ENCODE results near the gene PNP. TPM values are rescaled to one million over a fixed set of nuclear protein-coding genes. Genes with fewer than 3 reads are reported as not detected.

PNP gene
- polyA plus RNA-seq, 3 donors = 63.2 to 112 (median 67.5) TPM

DNA sequence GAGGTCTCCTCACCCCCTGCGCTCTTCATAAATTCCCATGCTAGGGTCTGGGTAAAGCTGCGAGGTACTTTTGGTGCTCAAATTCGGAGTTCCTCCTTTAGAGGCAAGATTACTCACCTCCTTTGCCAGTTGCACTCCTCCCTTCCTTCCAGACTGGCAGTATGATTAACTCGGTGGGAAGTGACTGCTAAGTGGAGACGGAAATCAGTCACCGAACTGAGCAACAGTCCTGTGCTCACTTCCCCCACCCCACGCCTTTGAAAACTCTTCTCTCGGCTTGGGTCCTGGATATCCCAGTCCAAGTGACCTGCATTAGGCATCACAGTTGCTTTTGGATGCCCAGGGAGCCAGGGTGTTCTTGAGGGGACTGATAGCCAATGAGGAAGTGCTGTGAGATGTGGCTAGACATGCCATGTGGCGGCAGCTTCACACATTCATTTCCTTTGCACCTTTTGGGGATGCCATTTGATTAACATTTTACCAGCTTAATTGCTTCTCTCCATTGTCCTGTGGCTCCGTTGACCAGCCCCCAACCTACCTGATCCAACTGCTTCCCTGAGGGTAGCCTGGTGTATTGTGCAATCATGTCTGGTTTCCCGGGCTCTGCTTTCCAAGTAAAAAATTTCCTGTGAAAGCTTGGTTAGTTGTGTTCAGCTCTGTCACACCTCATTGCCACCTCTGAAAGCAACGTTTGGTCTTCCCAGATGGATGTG is 840 bp downstream of the PNP start:
- WGBS (ENCODE audit: insufficient coverage) = 0% methylated on average over 1 of the region's 12 CpGs
- Histone ChIP-seq H3K4me3 (replicated peaks in 1 of 3; ENCODE audit: low read depth in 2 of 3, low read length in 3 of 3) (peak overlapping the region; percentile 75 to 93 (median 87)), H3K9me3 (replicated peaks in 1 of 2; ENCODE audit: control insufficient read depth in 1 of 2, insufficient read depth in 1 of 2, low read length in 2 of 2) (no peaks in the 10 kb centered on the region), H3K79me2 (ENCODE audit: insufficient read depth, low read length) (peaks cover 56% of the 10 kb centered on the region), H4K20me1 (ENCODE audit: insufficient read depth, low read length) (peaks cover 48% of the 10 kb centered on the region), H3K9ac (ENCODE audit: insufficient read depth, low read length, poor library complexity, severe bottlenecking) (peak overlapping the region; percentile 100), H2AFZ (ENCODE audit: insufficient read depth, low read depth, low read length, poor library complexity, severe bottlenecking) (peak overlapping the region; percentile 67), H3K4me1 (ENCODE audit: control insufficient read depth in 1 of 2, insufficient read depth in 2 of 2, low read length in 2 of 2) (peaks cover 26 to 35% of the 10 kb centered on the region in 2 donors), H3K27ac (ENCODE audit: low read depth in 1 of 2, low read length in 2 of 2) (peak overlapping the region; percentile 97 to 100), H3K4me2 (replicated peaks; ENCODE audit: extremely low read depth, low read length, poor library complexity, severe bottlenecking) (peak overlapping the region; percentile 87), H3K27me3 (ENCODE audit: control insufficient read depth in 2 of 2, insufficient read depth in 2 of 2, low read length in 2 of 2) (no peaks in the 10 kb centered on the region), H3K36me3 (replicated peaks in 1 of 2; ENCODE audit: control insufficient read depth in 1 of 2, insufficient read depth in 2 of 2, low read length in 2 of 2) (peaks cover 33 to 34% of the 10 kb centered on the region in 2 donors)
- Mint-ChIP-seq H3K36me3 (peaks cover 39 to 42% of the 10 kb centered on the region in 2 donors), H3K4me1 (peaks cover 34% of the 10 kb centered on the region), H3K27me3 (ENCODE audit: low read depth in 3 of 3) (peaks cover 0 to 3% (median 0%) of the 10 kb centered on the region in 3 donors), H3K4me3 (peak overlapping the region; percentile 98 to 100), H3K27ac (peak overlapping the region; percentile 97 to 100 (median 99)), H3K9me3 (no peaks in the 10 kb centered on the region)
- TF ChIP-seq, protein P1, sequence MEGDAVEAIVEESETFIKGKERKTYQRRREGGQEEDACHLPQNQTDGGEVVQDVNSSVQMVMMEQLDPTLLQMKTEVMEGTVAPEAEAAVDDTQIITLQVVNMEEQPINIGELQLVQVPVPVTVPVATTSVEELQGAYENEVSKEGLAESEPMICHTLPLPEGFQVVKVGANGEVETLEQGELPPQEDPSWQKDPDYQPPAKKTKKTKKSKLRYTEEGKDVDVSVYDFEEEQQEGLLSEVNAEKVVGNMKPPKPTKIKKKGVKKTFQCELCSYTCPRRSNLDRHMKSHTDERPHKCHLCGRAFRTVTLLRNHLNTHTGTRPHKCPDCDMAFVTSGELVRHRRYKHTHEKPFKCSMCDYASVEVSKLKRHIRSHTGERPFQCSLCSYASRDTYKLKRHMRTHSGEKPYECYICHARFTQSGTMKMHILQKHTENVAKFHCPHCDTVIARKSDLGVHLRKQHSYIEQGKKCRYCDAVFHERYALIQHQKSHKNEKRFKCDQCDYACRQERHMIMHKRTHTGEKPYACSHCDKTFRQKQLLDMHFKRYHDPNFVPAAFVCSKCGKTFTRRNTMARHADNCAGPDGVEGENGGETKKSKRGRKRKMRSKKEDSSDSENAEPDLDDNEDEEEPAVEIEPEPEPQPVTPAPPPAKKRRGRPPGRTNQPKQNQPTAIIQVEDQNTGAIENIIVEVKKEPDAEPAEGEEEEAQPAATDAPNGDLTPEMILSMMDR (IDR thresholded peaks at IDR 0.05) = no peak
- intact Hi-C loops (cut with micrococcal nuclease) = loop anchor here (10.0 kb wide), 3 partner anchors 55 to 635 kb away; partner anchors contain the start of genes ANG (in 1 of the 2), RNASE4 (in 1 of the 2), TEP1 (in 1 of the 2) and TMEM253 (in 1 of the 2)
- peak; percentile 95 to 98 (median 98) for DNase-seq

DNA sequence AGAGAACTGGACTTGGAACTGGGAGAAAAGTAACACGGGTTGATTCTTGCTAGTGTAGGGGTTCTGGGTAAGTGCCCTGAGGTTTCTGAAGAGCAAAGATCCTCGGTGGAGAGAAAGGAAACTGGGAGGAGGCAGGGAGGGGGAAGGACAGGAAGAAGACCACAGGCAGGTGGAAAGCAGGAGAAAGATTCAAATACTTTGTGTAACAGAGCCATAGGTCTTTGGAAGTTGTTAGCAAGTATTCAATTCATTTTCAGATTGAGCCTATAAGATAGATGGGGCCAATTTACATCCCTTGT is 1.3 kb downstream of the PNP start:
- peak overlapping the region; percentile 98 to 100 for H3K4me3 Mint-ChIP-seq
- Histone ChIP-seq H3K4me3 (replicated peaks in 1 of 3; ENCODE audit: low read depth in 2 of 3, low read length in 3 of 3) (peak overlapping the region; percentile 75 to 93 (median 87)), H3K9me3 (replicated peaks in 1 of 2; ENCODE audit: control insufficient read depth in 1 of 2, insufficient read depth in 1 of 2, low read length in 2 of 2) (no peaks in the 10 kb centered on the region), H3K27ac (ENCODE audit: low read depth in 1 of 2, low read length in 2 of 2) (peak overlapping the region; percentile 97 to 100), H3K27me3 (ENCODE audit: control insufficient read depth in 2 of 2, insufficient read depth in 2 of 2, low read length in 2 of 2) (no peaks in the 10 kb centered on the region), H3K36me3 (replicated peaks in 1 of 2; ENCODE audit: control insufficient read depth in 1 of 2, insufficient read depth in 2 of 2, low read length in 2 of 2) (peaks cover 38 to 39% of the 10 kb centered on the region in 2 donors), H3K4me2 (replicated peaks; ENCODE audit: extremely low read depth, low read length, poor library complexity, severe bottlenecking) (peak overlapping the region; percentile 87), H4K20me1 (ENCODE audit: insufficient read depth, low read length) (peaks cover 52% of the 10 kb centered on the region), H3K79me2 (ENCODE audit: insufficient read depth, low read length) (peaks cover 59% of the 10 kb centered on the region), H3K9ac (ENCODE audit: insufficient read depth, low read length, poor library complexity, severe bottlenecking) (peak overlapping the region; percentile 100), H3K4me1 (ENCODE audit: control insufficient read depth in 1 of 2, insufficient read depth in 2 of 2, low read length in 2 of 2) (peaks cover 26 to 35% of the 10 kb centered on the region in 2 donors), H2AFZ (ENCODE audit: insufficient read depth, low read depth, low read length, poor library complexity, severe bottlenecking) (no peak overlapping the region)
- intact Hi-C loops (cut with micrococcal nuclease) = loop anchor here in 1 of 2 donors (10.0 kb wide), 1 partner anchor 214 kb away; the partner anchor contains the start of genes ANG and RNASE4
- 0% methylated on average over 2 of the region's 2 CpGs for WGBS (ENCODE audit: insufficient coverage)
- no peak for DNase-seq
- no peaks in the 10 kb centered on the region for H3K27me3 Mint-ChIP-seq (ENCODE audit: low read depth in 3 of 3)
- H3K4me1 Mint-ChIP-seq = peaks cover 36% of the 10 kb centered on the region
- H3K36me3 Mint-ChIP-seq = peaks cover 44 to 47% of the 10 kb centered on the region in 2 donors
- peak overlapping the region; percentile 97 to 100 (median 99) for H3K27ac Mint-ChIP-seq
- H3K9me3 Mint-ChIP-seq = no peaks in the 10 kb centered on the region
- TF ChIP-seq, protein P1 (IDR thresholded peaks at IDR 0.05) = no peak

All from CD14-positive monocyte (primary cell).